Stimulated activated CD4-positive, alpha-beta T cell treated with anti-CD3 and anti-CD28 coated beads, Interleukin-1b, Interleukin-23, amount 100 ng/mL, for 4 hours (primary cell): ENCODE measurements around the gene ALK.

Experiments used
- DNase-seq, 2 donors: peaks; one replicate each; pipeline ENCODE4 v3.0.0-alpha.2; 2020; ENCODE audit warnings: low read depth in 2 of 2

The ALK gene

GRCh38 chr2:29405266-29405665 is 516.1 kb downstream of the ALK start:
- no peak for DNase-seq

GRCh38 chr2:29401994-29402393 is 519.4 kb downstream of the ALK start:
- no peak for DNase-seq

GRCh38 chr2:29400930-29401653 is 520.3 kb downstream of the ALK start:
- DNase-seq = no peak

GRCh38 chr2:29398384-29399237 is 522.8 kb downstream of the ALK start:
- no peak for DNase-seq

GRCh38 chr2:29397713-29398112 is 523.7 kb downstream of the ALK start:
- DNase-seq = no peak

GRCh38 chr2:29397039-29397438 is 524.3 kb downstream of the ALK start:
- DNase-seq = no peak

- no peak for DNase-seq
These were observed 526.4 kb downstream of the ALK start for GRCh38 chr2:29394981-29395350.

- no peak for DNase-seq
These were observed 526.9 kb downstream of the ALK start for GRCh38 chr2:29394311-29394980.

- DNase-seq = no peak
These were observed 527.7 kb downstream of the ALK start for GRCh38 chr2:29393676-29394075.

GRCh38 chr2:29392774-29393173 is 528.6 kb downstream of the ALK start:
- no peak for DNase-seq

GRCh38 chr2:29390136-29390535 is 531.2 kb downstream of the ALK start:
- no peak for DNase-seq

GRCh38 chr2:29389686-29390085 is 531.7 kb downstream of the ALK start:
- DNase-seq = no peak

- DNase-seq = no peak
These were observed 533.3 kb downstream of the ALK start for GRCh38 chr2:29388071-29388470.

- DNase-seq = no peak
These were observed 538.9 kb downstream of the ALK start for GRCh38 chr2:29382486-29382885.

GRCh38 chr2:29377788-29378187 is 543.6 kb downstream of the ALK start:
- DNase-seq = no peak

- DNase-seq = no peak
These were observed 544.8 kb downstream of the ALK start for GRCh38 chr2:29376541-29376940.

GRCh38 chr2:29375843-29376242 is 545.5 kb downstream of the ALK start:
- no peak for DNase-seq

- no peak for DNase-seq
These were observed 546.6 kb downstream of the ALK start for GRCh38 chr2:29374823-29375222.

- no peak for DNase-seq
These were observed 547.5 kb downstream of the ALK start for GRCh38 chr2:29373870-29374269.

- no peak for DNase-seq
These were observed 549.2 kb downstream of the ALK start for GRCh38 chr2:29372185-29372584.

- DNase-seq = no peak
These were observed 550.7 kb downstream of the ALK start for GRCh38 chr2:29370581-29371125.

GRCh38 chr2:29370173-29370572 is 551.2 kb downstream of the ALK start:
- no peak for DNase-seq
